ENCODE results near the gene GADL1.

The GADL1 gene

GRCh38 chr3:30696896-30697295 lies 197.6 kb downstream of the GADL1 start:
- Histone ChIP-seq H3K4me3 (replicated peaks; ENCODE audit: low read depth, low read length) (no peak overlapping the region), H3K27me3 (replicated peaks; ENCODE audit: control insufficient read depth, insufficient read depth, low read length) (no peaks in the 10 kb centered on the region; the same call in 1 of the 2 replicates), H3K36me3 (ENCODE audit: control insufficient read depth, insufficient read depth, low read length) (no peaks in the 10 kb centered on the region)
- no peak for TF ChIP-seq CTCF (IDR thresholded peaks at IDR 0.05; ENCODE audit: insufficient read depth, low read length, poor library complexity, severe bottlenecking)
- no peak for DNase-seq (ENCODE audit: extremely low read depth, insufficient read length)

- Histone ChIP-seq H3K27me3 (replicated peaks; ENCODE audit: control insufficient read depth, insufficient read depth, low read length) (no peaks in the 10 kb centered on the region; the same call in 1 of the 2 replicates), H3K4me3 (replicated peaks; ENCODE audit: low read depth, low read length) (no peak overlapping the region), H3K36me3 (ENCODE audit: control insufficient read depth, insufficient read depth, low read length) (no peaks in the 10 kb centered on the region)
- no peak for TF ChIP-seq CTCF (IDR thresholded peaks at IDR 0.05; ENCODE audit: insufficient read depth, low read length, poor library complexity, severe bottlenecking)
- no peak for DNase-seq (ENCODE audit: extremely low read depth, insufficient read length)
Observed at GRCh38 chr3:30696403-30696819, 198.1 kb downstream of the GADL1 start.

- no peaks in the 10 kb centered on the region for H3K36me3 ChIP-seq (ENCODE audit: control insufficient read depth, insufficient read depth, low read length)
- no peak for DNase-seq (ENCODE audit: extremely low read depth, insufficient read length)
- TF ChIP-seq CTCF (IDR thresholded peaks at IDR 0.05; ENCODE audit: insufficient read depth, low read length, poor library complexity, severe bottlenecking): no peak
Observed at GRCh38 chr3:30695302-30696061, 199.0 kb downstream of the GADL1 start.

GRCh38 chr3:30694668-30695067 lies 199.8 kb downstream of the GADL1 start:
- Histone ChIP-seq H3K4me3 (replicated peaks; ENCODE audit: low read depth, low read length) (no peak overlapping the region), H3K27me3 (replicated peaks; ENCODE audit: control insufficient read depth, insufficient read depth, low read length) (no peaks in the 10 kb centered on the region; the same call in 1 of the 2 replicates), H3K36me3 (ENCODE audit: control insufficient read depth, insufficient read depth, low read length) (no peaks in the 10 kb centered on the region)
- TF ChIP-seq CTCF (IDR thresholded peaks at IDR 0.05; ENCODE audit: insufficient read depth, low read length, poor library complexity, severe bottlenecking): no peak
- no peak for DNase-seq (ENCODE audit: extremely low read depth, insufficient read length)

More at GRCh38 chr3:30695302-30696061, 199.0 kb downstream of the GADL1 start:
- Histone ChIP-seq H3K27me3 (replicated peaks; ENCODE audit: control insufficient read depth, insufficient read depth, low read length) (no peaks in the 10 kb centered on the region; the same call in 1 of the 2 replicates), H3K4me3 (replicated peaks; ENCODE audit: low read depth, low read length) (no peak overlapping the region)

GRCh38 chr3:30694148-30694547 lies 200.3 kb downstream of the GADL1 start:
- H3K4me3 ChIP-seq (replicated peaks; ENCODE audit: low read depth, low read length): no peak overlapping the region
- no peaks in the 10 kb centered on the region; the same call in 1 of the 2 replicates for H3K27me3 ChIP-seq (replicated peaks; ENCODE audit: control insufficient read depth, insufficient read depth, low read length)
- no peak for TF ChIP-seq CTCF (IDR thresholded peaks at IDR 0.05; ENCODE audit: insufficient read depth, low read length, poor library complexity, severe bottlenecking)
- H3K36me3 ChIP-seq (ENCODE audit: control insufficient read depth, insufficient read depth, low read length): no peaks in the 10 kb centered on the region
- no peak for DNase-seq (ENCODE audit: extremely low read depth, insufficient read length)
